ENCODE measurements around the gene C1orf52. TPM values are rescaled to one million over a fixed set of nuclear protein-coding genes. Genes with fewer than 3 reads are reported as not detected.

Gene C1orf52
- total RNA-seq, 6 donors from 2014 or later, result 12.9 to 89.1 (median 17.9) TPM

- H3K36me3 ChIP-seq, result no peaks in the 10 kb centered on the region
- TF ChIP-seq POLR2AphosphoS5 (IDR thresholded peaks at IDR 0.05) (no peak), CTCF (IDR thresholded peaks at IDR 0.05) (no peak), EP300 (IDR thresholded peaks at IDR 0.05) (no peak), POLR2A (IDR thresholded peaks at IDR 0.05) (no peak)
- 58 to 60% methylated on average over 5 of the region's 5 CpGs for WGBS, 2 donors
- no peaks in the 10 kb centered on the region for H3K27me3 ChIP-seq
- no peak for DNase-seq
- ATAC-seq (ENCODE audit: low FRiP score in 2 of 2), result no peak
- peaks cover 16 to 24% (median 19%) of the 10 kb centered on the region in 4 donors for H3K4me1 ChIP-seq
- peak overlapping the region; percentile 41 to 72 (median 51) for H3K27ac ChIP-seq
- H3K9me3 ChIP-seq, result no peaks in the 10 kb centered on the region
- H3K4me3 ChIP-seq, result no peak overlapping the region
Observed at GRCh38 chr1:85225624-85226380, 33.7 kb downstream of the C1orf52 start.

- Histone ChIP-seq H3K36me3 (no peaks in the 10 kb centered on the region), H3K4me3 (no peak overlapping the region), H3K4me1 (peaks cover 16 to 23% (median 21%) of the 10 kb centered on the region in 4 donors), H3K27ac (peak overlapping the region; percentile 41 to 72 (median 51)), H3K9me3 (no peaks in the 10 kb centered on the region), H3K27me3 (no peaks in the 10 kb centered on the region)
- DNase-seq, result peak in 1 of 2 donors; percentile 83
- WGBS, 2 donors, result 44 to 55% methylated on average over 3 of the region's 3 CpGs
- TF ChIP-seq CTCF (IDR thresholded peaks at IDR 0.05), result no peak
- no peak for TF ChIP-seq EP300 (IDR thresholded peaks at IDR 0.05)
- TF ChIP-seq POLR2AphosphoS5 (IDR thresholded peaks at IDR 0.05), result no peak
- no peak for TF ChIP-seq POLR2A (IDR thresholded peaks at IDR 0.05)
- peak; percentile 46 to 72 for ATAC-seq (ENCODE audit: low FRiP score in 2 of 2)
Observed at GRCh38 chr1:85224734-85225623, 34.5 kb downstream of the C1orf52 start.

- H3K9me3 ChIP-seq, result no peaks in the 10 kb centered on the region
- ATAC-seq (ENCODE audit: low FRiP score in 2 of 2) (no peak), DNase-seq (no peak)
- peaks cover 16 to 23% (median 20%) of the 10 kb centered on the region in 4 donors for H3K4me1 ChIP-seq
- no peaks in the 10 kb centered on the region for H3K27me3 ChIP-seq
- TF ChIP-seq POLR2A (IDR thresholded peaks at IDR 0.05) (no peak), CTCF (IDR thresholded peaks at IDR 0.05) (no peak), EP300 (IDR thresholded peaks at IDR 0.05) (no peak), POLR2AphosphoS5 (IDR thresholded peaks at IDR 0.05) (no peak)
- H3K27ac ChIP-seq, result peak overlapping the region in 3 of 4 donors; percentile 42 to 72 (median 60)
- H3K4me3 ChIP-seq, result no peak overlapping the region
- H3K36me3 ChIP-seq, result no peaks in the 10 kb centered on the region
Observed at GRCh38 chr1:85224295-85224694, 35.2 kb downstream of the C1orf52 start.

- no peak overlapping the region for H3K27ac ChIP-seq
- H3K36me3 ChIP-seq, result no peaks in the 10 kb centered on the region
- WGBS, 2 donors, result 57 to 71% methylated on average over 5 of the region's 5 CpGs
- H3K4me1 ChIP-seq, result peaks cover 16 to 23% (median 19%) of the 10 kb centered on the region in 4 donors
- DNase-seq (no peak), ATAC-seq (ENCODE audit: low FRiP score in 2 of 2) (no peak)
- H3K4me3 ChIP-seq, result no peak overlapping the region
- no peaks in the 10 kb centered on the region for H3K27me3 ChIP-seq
- H3K9me3 ChIP-seq, result no peaks in the 10 kb centered on the region
- TF ChIP-seq POLR2AphosphoS5 (IDR thresholded peaks at IDR 0.05) (no peak), POLR2A (IDR thresholded peaks at IDR 0.05) (no peak), CTCF (IDR thresholded peaks at IDR 0.05) (no peak), EP300 (IDR thresholded peaks at IDR 0.05) (no peak)
Observed at GRCh38 chr1:85223334-85223733, 36.1 kb downstream of the C1orf52 start.

All from upper lobe of left lung (tissue), 6 donors.